Measurements from ENCODE around the gene GIPC1.

Gene GIPC1

GRCh38 chr19:14530005-14530348 is 34.0 kb upstream of the GIPC1 start:
- H2BK15ac ChIP-seq (replicated peaks; ENCODE audit: low read depth): no peak overlapping the region
- peaks cover 20% of the 10 kb centered on the region for H3K79me2 ChIP-seq (ENCODE audit: control insufficient read depth, insufficient read depth, low read length)
- H2BK5ac ChIP-seq (ENCODE audit: low read length): peak overlapping the region; percentile 78
- no peak overlapping the region for H4K8ac ChIP-seq (ENCODE audit: low read depth, low read length)
- H3K36me3 ChIP-seq (ENCODE audit: control insufficient read depth, insufficient read depth, low read length): no peaks in the 10 kb centered on the region
- peak overlapping the region; percentile 31 for H3K27ac ChIP-seq (ENCODE audit: low read depth, low read length)
- H3K4ac ChIP-seq (ENCODE audit: low read depth, low read length): no peak overlapping the region
- no peak overlapping the region for H2AK5ac ChIP-seq (ENCODE audit: low read length)
- peak overlapping the region; percentile 15 for H3K18ac ChIP-seq (ENCODE audit: low read length)
- H3K27me3 ChIP-seq (ENCODE audit: insufficient read depth, low read length, poor library complexity): no peaks in the 10 kb centered on the region
- DNase-seq: peak; percentile 45
- peak overlapping the region; percentile 92 for H3K4me3 ChIP-seq (ENCODE audit: low read length)
- H3K9ac ChIP-seq (ENCODE audit: low read length): peak overlapping the region; percentile 94
- no peak overlapping the region for H4K5ac ChIP-seq (ENCODE audit: low read length)
- peak overlapping the region; percentile 99 for H3K56ac ChIP-seq (ENCODE audit: low read length)
- H3K4me1 ChIP-seq (ENCODE audit: control insufficient read depth, low read depth, low read length): no peaks in the 10 kb centered on the region
- no CpG with 5 or more reads among the region's 18 CpGs for WGBS (ENCODE audit: extremely low coverage, insufficient coverage, low lambda C conversion rate)
- H3K4me2 ChIP-seq (ENCODE audit: low read length): peak overlapping the region; percentile 94
- no peak overlapping the region for H3K23ac ChIP-seq (ENCODE audit: low read length)
- peaks cover 13% of the 10 kb centered on the region for H3K79me1 ChIP-seq (ENCODE audit: low read length)
- no peak overlapping the region for H2BK120ac ChIP-seq (ENCODE audit: low read depth, low read length)

GRCh38 chr19:14529254-14530004 is 33.5 kb upstream of the GIPC1 start, which contains the start of gene TECR:
TSS of gene TECR (plus strand) at chr19:14529594. CDS start at chr19:14529697, 103 bp downstream.
- H2AK5ac ChIP-seq (ENCODE audit: low read length): no peak within 1 kb of the TSS
- no peak within 1 kb of the TSS for H3K23ac ChIP-seq (ENCODE audit: low read length)
- WGBS (ENCODE audit: extremely low coverage, insufficient coverage, low lambda C conversion rate): no CpG with 5 or more reads among the region's 59 CpGs
- no peak within 1 kb of the TSS for H4K8ac ChIP-seq (ENCODE audit: low read depth, low read length)
- H4K5ac ChIP-seq (ENCODE audit: low read length): no peak within 1 kb of the TSS
- no peaks in the 10 kb centered on the region for H3K27me3 ChIP-seq (ENCODE audit: insufficient read depth, low read length, poor library complexity)
- H3K36me3 ChIP-seq (ENCODE audit: control insufficient read depth, insufficient read depth, low read length): no peaks in the 10 kb centered on the region
- H3K9ac ChIP-seq (ENCODE audit: low read length): peak within 1 kb of the TSS; percentile 94
- H3K27ac ChIP-seq (ENCODE audit: low read depth, low read length): peak within 1 kb of the TSS; percentile 31
- no peak within 1 kb of the TSS for H3K4ac ChIP-seq (ENCODE audit: low read depth, low read length)
- H3K4me2 ChIP-seq (ENCODE audit: low read length): peak within 1 kb of the TSS; percentile 94
- H2BK5ac ChIP-seq (ENCODE audit: low read length): peak within 1 kb of the TSS; percentile 91
- H3K4me3 ChIP-seq (ENCODE audit: low read length): peak within 1 kb of the TSS; percentile 92
- H3K79me2 ChIP-seq (ENCODE audit: control insufficient read depth, insufficient read depth, low read length): peaks cover 18% of the 10 kb centered on the region
- peaks cover 9% of the 10 kb centered on the region for H3K79me1 ChIP-seq (ENCODE audit: low read length)
- DNase-seq: peak; percentile 100
- H3K4me1 ChIP-seq (ENCODE audit: control insufficient read depth, low read depth, low read length): no peaks in the 10 kb centered on the region
- no peak within 1 kb of the TSS for H2BK15ac ChIP-seq (replicated peaks; ENCODE audit: low read depth)
- peak within 1 kb of the TSS; percentile 99 for H3K56ac ChIP-seq (ENCODE audit: low read length)
- H2BK120ac ChIP-seq (ENCODE audit: low read depth, low read length): no peak within 1 kb of the TSS
- peak within 1 kb of the TSS; percentile 15 for H3K18ac ChIP-seq (ENCODE audit: low read length)

GRCh38 chr19:14528419-14529253 is 32.7 kb upstream of the GIPC1 start:
- Histone ChIP-seq H3K4me3 (ENCODE audit: low read length) (peak overlapping the region; percentile 32), H3K18ac (ENCODE audit: low read length) (no peak overlapping the region), H4K5ac (ENCODE audit: low read length) (no peak overlapping the region), H3K79me1 (ENCODE audit: low read length) (peaks cover 8% of the 10 kb centered on the region), H2BK5ac (ENCODE audit: low read length) (no peak overlapping the region), H3K23ac (ENCODE audit: low read length) (no peak overlapping the region), H3K4ac (ENCODE audit: low read depth, low read length) (no peak overlapping the region), H3K36me3 (ENCODE audit: control insufficient read depth, insufficient read depth, low read length) (no peaks in the 10 kb centered on the region), H3K56ac (ENCODE audit: low read length) (peak overlapping the region; percentile 77), H3K4me1 (ENCODE audit: control insufficient read depth, low read depth, low read length) (no peaks in the 10 kb centered on the region), H4K8ac (ENCODE audit: low read depth, low read length) (no peak overlapping the region), H3K27ac (ENCODE audit: low read depth, low read length) (no peak overlapping the region), H3K27me3 (ENCODE audit: insufficient read depth, low read length, poor library complexity) (no peaks in the 10 kb centered on the region), H3K79me2 (ENCODE audit: control insufficient read depth, insufficient read depth, low read length) (peaks cover 18% of the 10 kb centered on the region), H3K9ac (ENCODE audit: low read length) (peak overlapping the region; percentile 56), H2BK15ac (replicated peaks; ENCODE audit: low read depth) (no peak overlapping the region), H3K4me2 (ENCODE audit: low read length) (peak overlapping the region; percentile 61), H2AK5ac (ENCODE audit: low read length) (no peak overlapping the region), H2BK120ac (ENCODE audit: low read depth, low read length) (no peak overlapping the region)
- no CpG with 5 or more reads among the region's 39 CpGs for WGBS (ENCODE audit: extremely low coverage, insufficient coverage, low lambda C conversion rate)
- no peak for DNase-seq

GRCh38 chr19:14526423-14526822 is 30.5 kb upstream of the GIPC1 start:
- no peak overlapping the region for H2BK120ac ChIP-seq (ENCODE audit: low read depth, low read length)
- no peak overlapping the region for H4K8ac ChIP-seq (ENCODE audit: low read depth, low read length)
- H2BK5ac ChIP-seq (ENCODE audit: low read length): no peak overlapping the region
- H3K23ac ChIP-seq (ENCODE audit: low read length): no peak overlapping the region
- H3K18ac ChIP-seq (ENCODE audit: low read length): no peak overlapping the region
- H3K27ac ChIP-seq (ENCODE audit: low read depth, low read length): no peak overlapping the region
- no peak overlapping the region for H3K9ac ChIP-seq (ENCODE audit: low read length)
- H3K36me3 ChIP-seq (ENCODE audit: control insufficient read depth, insufficient read depth, low read length): no peaks in the 10 kb centered on the region
- no peak overlapping the region for H3K4me2 ChIP-seq (ENCODE audit: low read length)
- no peaks in the 10 kb centered on the region for H3K4me1 ChIP-seq (ENCODE audit: control insufficient read depth, low read depth, low read length)
- H3K56ac ChIP-seq (ENCODE audit: low read length): no peak overlapping the region
- no peak overlapping the region for H2BK15ac ChIP-seq (replicated peaks; ENCODE audit: low read depth)
- H3K27me3 ChIP-seq (ENCODE audit: insufficient read depth, low read length, poor library complexity): no peaks in the 10 kb centered on the region
- no peak overlapping the region for H2AK5ac ChIP-seq (ENCODE audit: low read length)
- H3K4ac ChIP-seq (ENCODE audit: low read depth, low read length): no peak overlapping the region
- peaks cover 11% of the 10 kb centered on the region for H3K79me2 ChIP-seq (ENCODE audit: control insufficient read depth, insufficient read depth, low read length)
- no CpG with 5 or more reads among the region's 4 CpGs for WGBS (ENCODE audit: extremely low coverage, insufficient coverage, low lambda C conversion rate)
- H4K5ac ChIP-seq (ENCODE audit: low read length): no peak overlapping the region
- peaks cover 5% of the 10 kb centered on the region for H3K79me1 ChIP-seq (ENCODE audit: low read length)
- DNase-seq: no peak
- H3K4me3 ChIP-seq (ENCODE audit: low read length): no peak overlapping the region

- Histone ChIP-seq H3K4me2 (ENCODE audit: low read length) (no peak overlapping the region), H3K4me3 (ENCODE audit: low read length) (no peak overlapping the region), H3K27me3 (ENCODE audit: insufficient read depth, low read length, poor library complexity) (no peaks in the 10 kb centered on the region), H3K23ac (ENCODE audit: low read length) (no peak overlapping the region), H2BK15ac (replicated peaks; ENCODE audit: low read depth) (no peak overlapping the region), H3K4ac (ENCODE audit: low read depth, low read length) (no peak overlapping the region), H3K79me2 (ENCODE audit: control insufficient read depth, insufficient read depth, low read length) (peaks cover 8% of the 10 kb centered on the region), H2BK120ac (ENCODE audit: low read depth, low read length) (no peak overlapping the region), H3K27ac (ENCODE audit: low read depth, low read length) (no peak overlapping the region), H3K36me3 (ENCODE audit: control insufficient read depth, insufficient read depth, low read length) (no peaks in the 10 kb centered on the region), H3K18ac (ENCODE audit: low read length) (no peak overlapping the region), H3K4me1 (ENCODE audit: control insufficient read depth, low read depth, low read length) (no peaks in the 10 kb centered on the region), H3K9ac (ENCODE audit: low read length) (no peak overlapping the region), H3K56ac (ENCODE audit: low read length) (no peak overlapping the region), H3K79me1 (ENCODE audit: low read length) (peaks cover 4% of the 10 kb centered on the region), H4K5ac (ENCODE audit: low read length) (no peak overlapping the region), H2BK5ac (ENCODE audit: low read length) (no peak overlapping the region), H4K8ac (ENCODE audit: low read depth, low read length) (no peak overlapping the region), H2AK5ac (ENCODE audit: low read length) (no peak overlapping the region)
- no peak for DNase-seq
- no CpG with 5 or more reads among the region's 6 CpGs for WGBS (ENCODE audit: extremely low coverage, insufficient coverage, low lambda C conversion rate)
Measured at GRCh38 chr19:14525729-14526128, 29.8 kb upstream of the GIPC1 start.

Measured in mesendoderm (in vitro differentiated cells).